HG02884 (cell line): ENCODE measurements around the gene FBLN2.
A peak's percentile ranks its signal among the peaks of the same experiment; 100 is the strongest.

Experiments
- ATAC-seq: cut with Tn5 transposase; IDR thresholded peaks from one replicate; pipeline ENCODE4 v1.9.1; 2021; ENCODE audit warnings: mild to moderate bottlenecking, moderate library complexity; ENCODE audit not compliant: unreplicated experiment

FBLN2 gene

GRCh38 chr3:13636874-13637273 is 87.9 kb downstream of the FBLN2 start:
- no peak for ATAC-seq

- no peak for ATAC-seq
Observed at GRCh38 chr3:13637311-13637891, 88.5 kb downstream of the FBLN2 start.

DNA sequence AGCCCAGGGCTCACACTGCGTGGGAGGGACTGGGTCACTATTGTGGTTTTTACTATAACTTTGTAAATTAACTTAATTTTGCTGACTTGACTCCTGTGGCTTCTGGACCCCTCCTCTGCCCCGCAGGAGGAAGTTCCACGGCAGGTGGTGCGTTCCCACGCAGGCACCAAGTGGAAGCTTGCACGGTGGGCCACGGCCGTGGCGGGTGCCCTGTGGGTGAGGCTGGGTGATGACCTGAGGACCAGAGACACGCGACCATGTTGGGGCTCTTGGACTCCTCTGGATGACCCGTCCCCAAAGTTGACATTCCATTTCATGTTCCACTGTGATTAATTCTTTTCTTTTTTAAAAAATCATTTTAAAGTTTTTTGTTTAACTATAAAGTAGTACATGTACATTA is 89.0 kb downstream of the FBLN2 start:
- no peak for ATAC-seq

DNA sequence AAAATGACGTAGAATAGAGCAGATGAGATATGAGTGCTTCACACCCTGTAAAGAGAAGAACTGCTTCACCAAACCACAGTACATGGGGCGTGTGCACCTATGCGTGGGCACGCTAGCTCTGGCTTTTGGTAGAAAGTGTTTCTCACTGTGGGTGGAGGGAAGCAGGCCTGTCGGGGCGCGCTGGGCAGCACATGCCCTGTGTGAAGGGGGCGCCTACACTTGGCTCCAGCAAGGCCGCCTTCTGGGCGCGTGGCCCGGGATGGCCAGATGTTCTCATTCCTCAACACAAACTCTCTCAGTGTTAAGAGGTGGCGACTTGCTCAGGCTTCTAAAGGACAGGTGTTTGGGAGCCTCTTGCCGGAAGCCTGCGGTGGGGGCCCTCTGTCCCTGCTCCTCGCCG is 90.0 kb downstream of the FBLN2 start:
- no peak for ATAC-seq

- no peak for ATAC-seq
Observed at GRCh38 chr3:13642597-13642996, 93.7 kb downstream of the FBLN2 start.

DNA sequence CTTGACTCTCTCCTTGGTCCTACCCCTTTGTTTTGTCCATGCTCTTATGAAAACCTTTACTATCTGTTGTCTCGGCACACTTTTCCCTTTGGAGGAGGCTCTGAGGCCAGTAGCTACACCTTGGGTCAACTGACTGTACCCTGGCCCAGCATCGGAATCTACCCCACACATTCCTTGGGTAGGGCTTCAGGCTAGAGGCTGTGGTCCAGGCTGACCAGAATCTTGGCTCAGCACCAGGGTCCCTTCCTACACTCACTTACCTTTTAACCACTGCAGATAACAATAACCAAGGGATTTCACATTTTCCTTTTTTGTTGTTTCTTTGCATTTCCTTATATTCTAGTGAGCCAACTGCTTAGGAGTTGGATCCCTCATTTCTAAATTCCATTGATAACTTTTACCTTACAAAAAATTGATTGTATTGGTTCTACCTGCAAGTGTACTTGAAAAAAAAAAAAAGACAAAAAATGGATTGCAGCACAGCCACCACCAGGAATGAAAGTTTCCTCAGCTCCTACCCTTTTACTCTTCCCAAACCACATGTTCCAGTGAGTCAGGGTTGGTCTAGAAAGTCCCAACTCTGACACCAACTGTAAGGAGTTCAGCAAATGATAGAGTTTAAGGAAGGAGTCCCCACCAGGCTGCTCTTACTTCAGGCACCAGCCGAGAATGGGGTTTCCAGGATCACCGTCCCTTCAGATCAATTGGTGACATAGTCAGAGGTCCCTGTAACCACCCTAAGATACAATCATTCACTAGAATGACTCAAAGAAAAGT is 95.6 kb downstream of the FBLN2 start:
- no peak for ATAC-seq

- ATAC-seq, result no peak
Observed at GRCh38 chr3:13645801-13646637, 97.1 kb downstream of the FBLN2 start.

DNA sequence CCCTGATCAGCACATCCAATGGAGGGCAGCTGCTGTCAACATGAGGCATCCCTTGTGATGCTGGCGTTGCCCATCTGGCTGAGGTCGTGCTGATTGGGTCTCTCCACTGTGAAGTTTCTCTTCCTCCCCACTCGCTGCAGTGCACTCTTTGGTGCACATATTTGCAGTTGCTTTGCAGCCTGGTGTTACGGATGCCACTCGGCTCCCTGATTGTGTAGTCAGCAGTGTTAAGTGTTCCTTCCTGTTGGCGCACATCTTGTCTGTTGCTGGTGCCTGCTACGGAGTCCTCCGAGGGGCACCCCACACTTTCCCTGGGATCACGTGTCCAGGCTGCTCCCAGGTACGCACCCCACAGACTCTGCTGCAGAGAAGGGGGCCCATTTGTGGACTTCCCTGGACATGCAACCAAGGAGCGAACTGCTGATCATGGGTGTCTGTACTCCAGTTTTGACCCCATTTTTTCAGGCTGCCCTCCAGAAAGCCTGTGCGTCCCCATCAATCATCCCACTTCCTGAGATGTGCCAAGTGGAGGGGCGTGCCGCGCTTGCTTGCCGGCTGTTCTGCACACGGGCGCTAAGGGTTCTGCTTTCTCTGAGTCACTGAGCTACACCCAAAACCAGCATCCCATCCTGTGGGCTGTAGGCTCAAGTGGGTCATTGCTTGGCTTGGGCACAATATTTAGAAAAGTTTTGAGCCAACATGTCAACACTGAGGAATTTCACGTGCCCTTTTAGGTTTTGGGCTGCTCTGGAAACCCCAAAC is 98.6 kb downstream of the FBLN2 start:
- ATAC-seq, result no peak

GRCh38 chr3:13648060-13649001 is 99.4 kb downstream of the FBLN2 start:
- ATAC-seq, result no peak

DNA sequence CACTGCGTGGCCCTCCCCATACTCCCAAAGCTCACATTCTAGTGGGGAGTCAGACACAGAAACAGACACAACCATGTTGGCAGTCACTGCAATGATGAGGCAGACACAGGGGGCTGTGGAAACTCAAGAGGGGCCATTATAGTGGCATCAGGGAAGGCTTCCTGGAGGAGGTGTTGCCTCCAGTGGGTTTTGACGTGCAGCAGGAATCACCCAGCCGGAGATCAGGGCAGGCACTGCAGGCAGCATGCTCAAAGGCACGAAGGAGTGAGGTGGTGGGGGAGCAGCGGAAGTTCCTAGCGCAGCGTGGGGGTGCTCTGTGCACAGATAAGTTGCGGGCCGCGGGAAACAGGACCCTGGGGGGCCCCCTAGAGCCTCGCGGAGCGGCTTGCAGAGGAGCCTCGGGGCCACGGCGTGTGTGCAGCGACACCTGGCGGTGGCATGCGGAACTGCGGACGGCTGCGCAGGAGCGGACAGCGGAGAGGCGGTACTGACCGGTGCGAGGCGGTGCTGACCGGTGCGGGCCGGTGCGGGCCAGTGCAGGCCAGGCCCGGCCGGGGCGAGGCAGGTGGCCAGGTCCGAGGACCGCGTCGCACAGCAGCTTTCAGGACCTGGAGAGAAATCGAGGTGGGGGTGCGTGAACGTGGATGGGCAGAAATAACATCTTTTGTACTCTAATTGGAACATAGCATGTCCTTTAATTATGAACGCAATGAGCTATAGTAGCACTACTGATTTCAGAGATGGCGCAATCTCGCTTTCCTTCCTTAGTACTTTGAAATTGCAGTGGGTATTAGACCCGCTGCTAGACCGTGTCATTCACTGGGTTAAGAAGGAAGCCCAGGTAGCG is 101.5 kb downstream of the FBLN2 start:
- peak; percentile 43 for ATAC-seq

DNA sequence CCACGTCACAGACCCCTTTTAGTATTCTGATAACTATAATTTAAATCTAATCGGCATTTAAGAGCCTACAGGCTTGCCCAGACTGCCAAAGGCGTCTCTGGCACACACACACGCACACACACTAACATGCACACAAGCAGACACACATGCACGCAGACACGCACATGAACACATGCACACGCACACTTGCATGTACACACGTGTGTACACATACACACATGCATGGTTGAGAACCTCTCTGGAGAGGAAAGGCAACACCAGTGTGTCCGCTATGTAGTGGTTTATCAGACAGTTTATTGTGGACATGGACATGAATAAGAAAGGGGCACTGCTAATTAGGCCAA is 102.1 kb downstream of the FBLN2 start:
- no peak for ATAC-seq

DNA sequence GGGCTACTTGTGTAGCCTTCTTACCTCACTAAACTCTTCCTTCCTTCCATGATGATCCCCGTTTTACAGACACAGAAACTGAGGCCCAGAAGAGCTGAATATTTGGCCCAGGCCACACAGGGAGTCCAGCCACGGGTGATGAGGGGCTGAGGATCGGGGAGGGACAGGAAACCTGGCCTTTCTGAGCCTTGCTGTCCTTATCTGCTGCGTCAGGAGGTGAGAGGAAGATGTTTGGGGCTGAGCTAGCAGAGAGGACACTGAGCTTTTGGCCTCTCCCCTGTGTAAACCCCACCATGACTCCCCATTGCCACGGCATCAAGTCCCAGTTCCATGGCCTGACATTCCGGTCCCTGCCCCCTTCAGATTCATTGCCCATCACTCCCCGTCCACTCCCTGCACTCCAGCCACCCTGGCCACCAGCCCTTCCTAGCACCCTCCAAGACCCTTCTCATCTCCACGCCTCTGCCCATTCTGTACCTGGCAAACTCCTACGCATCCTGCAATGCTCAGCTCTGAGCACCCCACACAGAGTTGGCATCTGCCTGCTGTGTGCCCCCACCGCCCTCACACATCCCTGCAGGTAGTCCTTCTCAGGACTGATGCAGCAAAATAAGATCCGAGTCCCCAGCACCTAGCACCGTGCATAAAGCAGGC is 103.0 kb downstream of the FBLN2 start:
- ATAC-seq, result no peak

DNA sequence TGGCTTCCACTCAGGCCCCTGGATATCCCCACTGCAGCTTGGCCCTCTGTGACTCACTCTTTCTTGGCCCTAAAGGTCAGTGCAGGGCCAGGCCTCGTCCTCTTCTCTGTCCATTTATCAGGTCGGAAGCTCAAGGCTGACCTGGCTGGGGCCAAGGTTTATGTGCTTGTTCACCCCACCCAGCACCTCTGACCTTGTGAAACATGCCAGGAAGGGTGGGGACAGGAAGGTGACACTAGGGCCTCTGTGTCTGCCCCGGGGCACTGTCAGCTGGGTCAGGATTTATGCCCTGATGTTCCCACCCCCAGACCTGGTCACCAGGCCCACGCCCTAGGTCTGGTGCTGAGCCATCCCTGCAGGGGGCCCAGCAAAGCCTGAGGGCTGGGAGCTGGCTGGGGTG is 103.8 kb downstream of the FBLN2 start:
- ATAC-seq, result no peak

DNA sequence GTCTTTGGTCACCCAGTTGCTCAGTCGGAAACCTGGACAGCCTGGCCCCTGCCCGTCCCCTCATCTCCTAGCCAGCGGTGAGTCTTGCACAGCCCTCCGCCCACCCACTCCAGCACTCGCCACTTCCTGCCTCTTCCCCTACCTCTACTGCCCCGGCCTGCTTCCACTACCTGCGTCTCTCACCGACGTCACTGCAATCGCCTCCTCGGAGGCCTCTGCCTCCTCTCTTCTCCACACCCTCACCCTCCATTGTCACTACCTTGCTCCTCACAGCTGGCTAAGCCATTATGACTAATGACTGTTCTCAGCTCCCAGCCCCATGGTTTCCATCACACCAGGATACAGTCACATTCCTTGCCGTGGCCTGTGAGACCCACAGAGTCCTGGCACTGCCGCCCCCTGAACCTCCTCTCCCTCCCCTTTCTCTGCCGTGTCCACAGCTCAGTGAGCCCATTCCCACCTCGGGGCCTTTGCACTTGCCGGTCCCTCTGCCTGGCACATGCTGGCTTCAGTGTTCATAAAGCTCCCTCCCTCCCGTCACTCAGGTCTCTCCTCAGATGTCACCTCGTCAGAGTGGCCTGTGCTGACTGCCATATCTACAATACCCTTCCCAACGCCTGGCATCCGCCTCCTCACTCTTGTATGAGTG is 104.8 kb downstream of the FBLN2 start:
- ATAC-seq, result no peak

DNA sequence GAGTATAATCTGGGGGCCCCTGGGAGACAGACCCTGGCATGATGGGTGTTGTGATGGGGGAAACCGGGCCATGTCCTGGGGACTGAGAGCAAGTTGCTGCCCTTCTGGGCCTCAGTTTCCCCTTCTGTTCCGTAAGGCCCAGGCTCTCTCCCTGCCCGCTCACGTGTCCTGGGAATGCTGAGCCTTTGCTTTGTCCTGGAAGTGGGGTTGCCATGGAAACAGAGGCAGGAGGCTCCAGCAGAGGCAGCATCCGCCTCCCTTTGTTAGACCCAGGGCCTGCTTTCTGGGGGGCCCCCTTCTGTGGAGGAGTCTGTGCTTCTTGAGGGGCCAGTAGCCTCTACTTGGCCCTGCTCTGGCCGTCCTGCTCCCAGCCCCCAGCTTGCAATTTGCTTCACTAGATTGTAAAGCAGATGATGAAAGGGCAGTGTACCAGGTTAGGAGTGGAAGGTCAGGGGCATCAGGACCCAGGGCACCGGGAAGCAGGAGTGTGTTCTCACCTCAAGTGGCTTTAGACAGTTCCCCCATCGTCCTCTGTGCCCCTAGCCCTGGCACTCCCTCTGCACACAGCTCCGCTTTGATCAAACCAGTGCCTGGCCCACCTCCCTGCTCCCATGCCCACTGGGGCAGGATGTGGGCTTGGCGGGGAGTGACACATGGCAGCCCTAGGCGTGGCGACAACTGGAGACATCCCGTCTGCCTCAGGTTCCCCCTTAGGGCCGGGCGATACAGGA is 105.6 kb downstream of the FBLN2 start:
- ATAC-seq, result no peak

- ATAC-seq, result no peak
Observed at GRCh38 chr3:13655061-13655913, 106.4 kb downstream of the FBLN2 start.
